Muscle of leg (tissue), 11 donors: ENCODE data around the gene SOCS2. TPM values are rescaled to one million over a fixed set of nuclear protein-coding genes. Genes with fewer than 3 reads are reported as not detected.
A peak's percentile ranks its signal among the peaks of the same experiment; 100 is the strongest.
"Not testable (repeated sequence)": the region's sequence is repeated elsewhere in the genome, so short reads cannot be mapped to it uniquely, and the experiment has no call there.

Source experiments
- DNase-seq: peaks from one replicate; pipeline ENCODE4 v3.0.0; 2013
- H3K27ac ChIP-seq: one replicate; pipeline ENCODE4 v1.5.1; 2013; ENCODE audit warnings: mild to moderate bottlenecking, low read length, control low read depth
- H3K27me3 ChIP-seq: one replicate; pipeline ENCODE4 v1.6.1; 2013; ENCODE audit warnings: low read length; ENCODE audit not compliant: control insufficient read depth, insufficient read depth
- H3K36me3 ChIP-seq: one replicate; pipeline ENCODE4 v1.6.1; 2013; ENCODE audit warnings: low read length; ENCODE audit not compliant: control insufficient read depth, insufficient read depth
- H3K4me1 ChIP-seq: one replicate; pipeline ENCODE4 v1.6.1; 2013; ENCODE audit warnings: low read length; ENCODE audit not compliant: control insufficient read depth, insufficient read depth
- H3K4me3 ChIP-seq: one replicate; pipeline ENCODE4 v1.5.1; 2013; ENCODE audit warnings: low read length, control low read depth
- H3K9me3 ChIP-seq: replicated peaks from 2 replicates; pipeline ENCODE4 v1.6.1; 2013; ENCODE audit warnings: low read depth, low read length; ENCODE audit not compliant: control insufficient read depth
- WGBS: methylation state at CpG from one replicate; pipeline ENCODE4 v1.1.5; 2013; ENCODE audit warnings: missing lambda C conversion rate; ENCODE audit not compliant: insufficient coverage; 5-methylcytosine and 5-hydroxymethylcytosine counted together
- polyA plus RNA-seq, 8 donors: library from polyadenylated mRNA; unstranded; fragments of 120-200 nt; gene quantifications; one replicate each; pipeline versions ENCODE4 v1.2.1 to v1.2.3, GENCODE V29; 2013; ENCODE audit warnings: inconsistent platforms in 1 of 8, low replicate concordance in 1 of 8; ENCODE audit not compliant: insufficient read length in 8 of 8, insufficient read depth in 1 of 8
- total RNA-seq: library from RNA; stranded (reverse); fragments of 120-200 nt; gene quantifications from one replicate; pipeline ENCODE4 v1.2.4, GENCODE V29; 2013

The SOCS2 gene
- total and polyA plus RNA-seq, 9 donors = 14.7 to 19.9 (median 16.3) TPM

DNA sequence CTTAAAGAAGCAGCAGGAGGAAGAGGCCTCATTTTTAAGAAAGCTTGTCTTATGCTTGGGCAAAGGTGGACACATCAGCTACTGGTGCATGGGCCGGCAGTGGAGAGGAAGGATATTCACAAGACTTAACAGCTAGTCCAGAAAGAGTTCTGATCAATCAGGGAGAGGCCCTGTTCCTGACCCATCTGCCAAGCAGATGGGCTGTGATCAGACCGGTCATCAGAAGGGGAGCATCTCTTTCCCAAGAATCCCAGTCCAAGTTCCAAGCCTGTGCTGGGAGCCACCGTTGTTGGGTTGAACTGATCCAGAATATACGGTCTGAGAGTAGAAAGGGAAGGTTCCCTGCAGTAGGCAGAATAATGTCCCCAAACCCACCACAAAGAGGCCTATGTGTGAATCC is 32.7 kb upstream of the SOCS2 start:
- Histone ChIP-seq H3K27me3 (no peaks in the 10 kb centered on the region), H3K4me1 (peaks cover 18% of the 10 kb centered on the region), H3K27ac (peak overlapping the region; percentile 3), H3K36me3 (peaks cover 7% of the 10 kb centered on the region), H3K9me3 (no peaks in the 10 kb centered on the region), H3K4me3 (no peak overlapping the region)
- DNase-seq = no peak
- 94% methylated on average over 2 of the region's 4 CpGs for WGBS

- WGBS = no CpG with 5 or more reads among the region's 1 CpG
- Histone ChIP-seq H3K4me1 (peaks cover 18% of the 10 kb centered on the region), H3K4me3 (no peak overlapping the region), H3K27me3 (no peaks in the 10 kb centered on the region), H3K36me3 (peaks cover 7% of the 10 kb centered on the region), H3K9me3 (no peaks in the 10 kb centered on the region), H3K27ac (peak overlapping the region; percentile 17)
- DNase-seq = peak; percentile 53
Measured at GRCh38 chr12:93540466-93540865, 32.0 kb upstream of the SOCS2 start.

GRCh38 chr12:93541578-93542225 is 30.8 kb upstream of the SOCS2 start:
- 80% methylated on average over 1 of the region's 4 CpGs for WGBS

DNA sequence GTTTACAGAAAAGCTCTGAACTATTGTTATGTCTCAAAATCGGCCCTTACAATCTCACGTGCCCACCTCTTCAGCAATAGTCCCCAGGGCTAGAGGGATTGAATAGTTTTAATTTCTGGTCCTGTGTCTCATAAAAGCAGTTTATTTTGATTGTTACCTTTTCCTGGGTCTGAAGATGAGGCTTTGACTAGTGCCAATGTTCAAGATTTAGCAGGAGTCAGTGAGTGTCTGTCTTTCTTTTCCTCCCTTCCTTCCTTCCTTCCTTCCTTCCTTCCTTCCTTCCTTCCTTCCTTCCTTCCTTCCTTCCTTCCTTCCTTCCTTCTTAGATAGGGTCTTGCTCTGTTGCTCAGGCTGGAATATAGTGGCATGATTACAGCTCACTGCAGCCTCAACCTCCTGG is 24.7 kb upstream of the SOCS2 start:
- WGBS = no CpG with 5 or more reads among the region's 2 CpGs
- DNase-seq = no peak
- Histone ChIP-seq H3K36me3 (peaks cover 7% of the 10 kb centered on the region), H3K4me3 (no peak overlapping the region), H3K27ac (no peak overlapping the region), H3K27me3 (no peaks in the 10 kb centered on the region), H3K9me3 (no peaks in the 10 kb centered on the region), H3K4me1 (no peaks in the 10 kb centered on the region)

More at GRCh38 chr12:93541578-93542225, 30.8 kb upstream of the SOCS2 start:
- Histone ChIP-seq H3K27me3 (no peaks in the 10 kb centered on the region), H3K4me1 (peaks cover 8% of the 10 kb centered on the region), H3K36me3 (peaks cover 7% of the 10 kb centered on the region), H3K27ac (no peak overlapping the region), H3K4me3 (no peak overlapping the region), H3K9me3 (no peaks in the 10 kb centered on the region)
- no peak for DNase-seq

DNA sequence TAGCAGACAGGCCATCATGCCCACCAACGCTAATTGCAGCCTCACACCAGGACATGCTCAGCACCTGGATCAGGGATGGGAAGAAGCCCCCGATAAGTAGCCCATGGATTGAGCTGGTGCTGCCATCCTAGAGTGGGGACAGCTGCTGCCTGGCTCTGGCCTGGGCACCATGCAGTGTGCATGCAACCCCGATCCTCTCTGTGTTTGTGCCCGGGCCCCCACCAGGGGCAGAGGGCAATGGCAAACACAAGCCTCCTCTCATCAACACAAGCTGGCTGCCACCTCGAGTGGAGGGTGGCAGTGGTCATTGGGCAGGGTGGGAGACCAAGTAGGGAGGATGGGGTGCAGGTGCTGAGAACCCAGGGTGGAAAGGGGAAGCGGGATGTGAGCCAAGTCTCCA is 23.3 kb upstream of the SOCS2 start:
- no peaks in the 10 kb centered on the region for H3K9me3 ChIP-seq
- DNase-seq = no peak
- 100% methylated on average over 1 of the region's 6 CpGs for WGBS
- H3K4me1 ChIP-seq = no peaks in the 10 kb centered on the region
- H3K4me3 ChIP-seq = no peak overlapping the region
- no peaks in the 10 kb centered on the region for H3K27me3 ChIP-seq
- H3K27ac ChIP-seq = no peak overlapping the region
- no peaks in the 10 kb centered on the region for H3K36me3 ChIP-seq

DNA sequence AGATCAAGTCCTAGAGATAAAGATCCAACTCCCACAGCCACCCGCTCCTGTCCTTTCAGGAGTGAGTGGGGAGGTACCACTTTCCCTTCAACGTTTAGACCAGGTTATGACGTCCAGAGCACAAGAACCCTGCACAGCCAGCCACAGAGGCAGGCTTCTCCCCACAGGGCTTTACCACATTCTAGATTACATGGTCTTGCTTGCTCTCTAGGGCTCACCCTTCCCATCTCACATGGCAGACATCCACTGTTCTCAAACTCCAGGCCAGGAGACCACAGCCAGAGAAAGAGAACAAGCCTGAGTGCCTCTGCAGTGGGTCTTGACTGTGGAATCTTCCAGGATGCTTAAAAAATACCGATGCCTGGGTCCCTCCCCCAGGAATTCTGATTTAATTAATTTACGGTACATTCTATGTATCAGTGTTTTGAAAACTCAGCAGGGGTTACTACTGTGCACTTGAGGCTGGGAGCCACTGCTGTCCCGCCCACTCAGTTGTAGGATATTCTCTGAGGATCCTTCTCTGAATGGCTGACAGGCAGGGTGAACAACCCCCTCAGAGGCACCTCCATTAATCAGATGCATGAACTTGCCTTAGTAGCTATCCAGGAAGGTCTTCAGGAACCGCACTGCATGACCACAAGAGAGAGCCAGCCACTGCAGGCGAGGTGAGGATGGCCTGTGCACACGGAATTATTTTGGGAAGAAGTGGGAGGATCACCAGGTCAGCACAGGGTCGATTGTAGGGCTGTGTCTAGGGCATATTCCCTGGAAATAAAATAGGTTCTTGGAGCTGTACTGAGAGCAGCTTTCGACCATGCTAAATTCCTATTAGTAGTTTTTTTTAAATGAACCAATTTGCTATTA is 21.5 kb upstream of the SOCS2 start:
- Histone ChIP-seq H3K36me3 (no peaks in the 10 kb centered on the region), H3K9me3 (no peaks in the 10 kb centered on the region), H3K4me3 (no peak overlapping the region), H3K27me3 (no peaks in the 10 kb centered on the region), H3K4me1 (no peaks in the 10 kb centered on the region), H3K27ac (no peak overlapping the region)
- no peak for DNase-seq
- WGBS = 72% methylated on average over 6 of the region's 11 CpGs

GRCh38 chr12:93552427-93552826 is 20.0 kb upstream of the SOCS2 start:
- no peak for DNase-seq
- H3K36me3 ChIP-seq = no peaks in the 10 kb centered on the region
- no peaks in the 10 kb centered on the region for H3K27me3 ChIP-seq
- no peak overlapping the region for H3K27ac ChIP-seq
- no peak overlapping the region for H3K4me3 ChIP-seq
- no peaks in the 10 kb centered on the region for H3K4me1 ChIP-seq
- 100% methylated on average over 1 of the region's 4 CpGs for WGBS
- H3K9me3 ChIP-seq = no peaks in the 10 kb centered on the region

DNA sequence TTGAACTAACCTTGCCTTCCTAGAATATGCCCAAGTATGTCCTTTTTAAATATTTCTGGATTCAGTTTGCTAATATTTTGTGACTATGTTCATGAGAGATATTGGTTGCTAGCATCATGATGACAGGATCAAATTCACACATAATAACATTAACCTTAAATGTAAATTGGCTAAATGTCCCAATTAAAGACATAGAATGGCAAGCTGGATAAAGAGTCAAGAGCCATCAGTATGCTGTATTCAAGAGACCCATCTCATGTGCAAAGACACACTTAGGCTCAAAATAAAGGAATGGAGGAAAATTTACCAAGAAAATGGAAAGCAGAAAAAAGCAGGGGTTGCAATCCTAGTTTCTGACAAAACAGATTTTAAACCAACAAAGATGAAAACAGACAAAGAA is 14.6 kb upstream of the SOCS2 start:
- H3K27ac ChIP-seq, H3K9me3 ChIP-seq, H3K36me3 ChIP-seq, H3K4me1 ChIP-seq, H3K27me3 ChIP-seq, DNase-seq, H3K4me3 ChIP-seq: not testable (repeated sequence)

DNA sequence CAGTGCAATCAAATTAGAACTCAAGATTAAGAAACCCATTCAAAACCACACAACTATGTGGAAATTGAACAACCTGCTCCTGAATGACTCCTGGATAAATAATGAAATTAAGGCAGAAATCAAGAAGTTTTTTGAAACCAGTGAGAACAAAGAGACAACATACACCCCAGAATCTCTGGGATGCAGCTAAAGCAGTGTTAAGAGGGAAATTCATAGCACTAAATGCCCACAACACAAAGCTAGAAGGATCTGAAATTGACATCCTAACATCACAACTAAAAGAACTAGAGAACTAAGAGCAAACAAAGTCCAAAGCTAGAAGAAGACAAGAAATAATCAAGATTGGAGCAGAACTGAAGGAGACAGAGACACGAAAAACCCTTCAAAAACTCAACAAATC is 13.8 kb upstream of the SOCS2 start:
- H3K27me3 ChIP-seq, H3K36me3 ChIP-seq, H3K27ac ChIP-seq, H3K4me1 ChIP-seq, H3K4me3 ChIP-seq, H3K9me3 ChIP-seq, DNase-seq: not testable (repeated sequence)
- WGBS = no CpG with 5 or more reads among the region's 1 CpG

DNA sequence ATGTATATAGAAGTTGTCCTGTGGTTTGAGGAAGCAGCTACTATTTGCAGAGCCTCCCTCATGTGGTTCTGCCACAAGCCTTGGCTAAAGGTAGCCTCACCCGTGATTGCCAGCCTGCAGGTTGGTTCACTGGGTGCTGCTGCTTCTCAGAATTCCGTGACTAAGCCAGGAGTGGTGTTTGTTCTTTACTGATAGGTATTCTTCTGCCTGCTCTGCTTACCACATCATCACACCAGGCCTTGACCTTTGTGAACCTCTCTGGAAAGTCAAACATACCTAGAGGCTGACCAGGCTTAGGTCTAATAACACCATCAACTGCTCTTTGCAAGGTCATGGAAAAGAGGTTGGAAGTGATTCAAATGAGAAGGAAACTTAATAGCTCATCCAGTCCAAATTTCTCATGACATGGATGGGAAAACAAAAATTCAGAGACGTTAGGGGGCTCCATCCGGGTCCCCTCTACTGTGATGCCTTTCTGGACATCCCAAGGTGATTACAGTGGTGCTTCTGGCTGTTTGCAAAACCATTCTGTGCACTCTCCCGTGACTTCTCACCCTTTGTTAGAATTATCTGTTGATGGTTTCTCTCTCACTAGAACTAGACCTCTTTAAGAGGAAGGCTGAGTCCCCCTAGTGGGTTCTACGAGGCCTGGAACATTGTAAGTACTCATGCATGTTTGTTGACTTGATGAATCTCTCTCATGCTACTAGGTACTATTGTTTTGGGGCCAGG is 8.5 kb upstream of the SOCS2 start:
- H3K27me3 ChIP-seq = no peaks in the 10 kb centered on the region
- no peak overlapping the region for H3K27ac ChIP-seq
- no peak for DNase-seq
- H3K4me3 ChIP-seq = no peak overlapping the region
- H3K36me3 ChIP-seq = peaks cover 11% of the 10 kb centered on the region
- no CpG with 5 or more reads among the region's 6 CpGs for WGBS
- H3K4me1 ChIP-seq = no peaks in the 10 kb centered on the region
- peaks cover 2% of the 10 kb centered on the region for H3K9me3 ChIP-seq
